H9 (cell line): ENCODE results near the gene DNAAF5. TPM values are rescaled to one million over a fixed set of nuclear protein-coding genes. Genes with fewer than 3 reads are reported as not detected.

Experiments used
- DNase-seq: peaks from one replicate; pipeline ENCODE4 v3.0.0-alpha.2; 2017
- H2AFZ ChIP-seq: one replicate; pipeline ENCODE4 v1.6.1; 2013; ENCODE audit warnings: mild to moderate bottlenecking, low read length, control low read depth, moderate library complexity
- H2AK5ac ChIP-seq: 2 replicates; pipeline ENCODE4 v1.6.1; 2013; ENCODE audit warnings: low read length, control low read depth, mixed read lengths; ENCODE audit not compliant: insufficient read length
- H2BK120ac ChIP-seq: one replicate; pipeline ENCODE4 v1.6.1; 2013; ENCODE audit warnings: low read depth, mild to moderate bottlenecking, low read length, control low read depth, inconsistent platforms; ENCODE audit not compliant: poor library complexity, severe bottlenecking
- H2BK12ac ChIP-seq: 2 replicates; pipeline ENCODE4 v1.6.1; 2013; ENCODE audit warnings: low read length, control low read depth, mixed read lengths, low read depth; ENCODE audit not compliant: insufficient read length
- H2BK15ac ChIP-seq: 2 replicates; pipeline ENCODE4 v1.6.1; 2013; ENCODE audit warnings: low read depth, low read length, control low read depth
- H2BK20ac ChIP-seq: one replicate; pipeline ENCODE4 v1.6.1; 2013; ENCODE audit warnings: low read depth, mild to moderate bottlenecking, low read length, control low read depth, inconsistent platforms; ENCODE audit not compliant: poor library complexity, severe bottlenecking
- H2BK5ac ChIP-seq: 2 replicates; pipeline ENCODE4 v1.6.1; 2013; ENCODE audit warnings: low read length, control low read depth, mixed read lengths; ENCODE audit not compliant: insufficient read length
- H3K14ac ChIP-seq: 2 replicates; pipeline ENCODE4 v1.6.1; 2013; ENCODE audit warnings: low read length, control low read depth; ENCODE audit not compliant: insufficient read depth
- H3K18ac ChIP-seq: 2 replicates; pipeline ENCODE4 v1.6.1; 2013; ENCODE audit warnings: low read depth, mild to moderate bottlenecking, mixed read lengths, low read length, control low read depth; ENCODE audit not compliant: insufficient read length
- H3K23ac ChIP-seq: 2 replicates; pipeline ENCODE4 v1.6.1; 2013; ENCODE audit warnings: low read length, control low read depth, mixed read lengths, low read depth; ENCODE audit not compliant: insufficient read length
- H3K23me2 ChIP-seq: 2 replicates; pipeline ENCODE4 v1.6.1; 2013; ENCODE audit warnings: low read depth, mild to moderate bottlenecking, mixed read lengths, low read length, control low read depth; ENCODE audit not compliant: insufficient read length, poor library complexity, severe bottlenecking
- H3K27ac ChIP-seq: 2 replicates; pipeline ENCODE4 v1.5.1; 2013; ENCODE audit warnings: low read length, control low read depth, mixed read lengths, low read depth; ENCODE audit not compliant: insufficient read length
- H3K27me3 ChIP-seq: 2 replicates; pipeline ENCODE4 v1.6.1; 2013; ENCODE audit warnings: low read length, control low read depth, inconsistent platforms; ENCODE audit not compliant: insufficient read depth
- H3K4ac ChIP-seq: 2 replicates; pipeline ENCODE4 v1.6.1; 2013; ENCODE audit warnings: low read depth, mild to moderate bottlenecking, control low read depth, inconsistent platforms, low read length, moderate library complexity
- H3K4me1 ChIP-seq: 2 replicates; pipeline ENCODE4 v1.6.1; 2013; ENCODE audit warnings: low read length, control low read depth, inconsistent platforms; ENCODE audit not compliant: insufficient read depth
- H3K4me2 ChIP-seq: 2 replicates; pipeline ENCODE4 v1.6.1; 2013; ENCODE audit warnings: low read length, control low read depth, mixed read lengths; ENCODE audit not compliant: insufficient read length, insufficient read depth
- H3K56ac ChIP-seq: 2 replicates; pipeline ENCODE4 v1.6.1; 2013; ENCODE audit warnings: low read depth, mild to moderate bottlenecking, mixed read lengths, low read length, control low read depth; ENCODE audit not compliant: insufficient read length
- H3K79me1 ChIP-seq: 2 replicates; pipeline ENCODE4 v1.6.1; 2013; ENCODE audit warnings: low read depth, mild to moderate bottlenecking, moderate library complexity, low read length, control low read depth, inconsistent platforms; ENCODE audit not compliant: insufficient read depth, poor library complexity, severe bottlenecking
- H3K79me2 ChIP-seq: 2 replicates; pipeline ENCODE4 v1.6.1; 2013; ENCODE audit warnings: low read length, control low read depth, inconsistent platforms; ENCODE audit not compliant: insufficient read depth
- H3K9ac ChIP-seq: 2 replicates; pipeline ENCODE4 v1.6.1; 2013; ENCODE audit warnings: low read length, control low read depth, mixed read lengths; ENCODE audit not compliant: insufficient read length; ENCODE audit errors: extremely low read depth
- H3K9me3 ChIP-seq: one replicate; pipeline ENCODE4 v1.6.1; 2013; ENCODE audit warnings: low read depth, low read length, inconsistent platforms; ENCODE audit not compliant: control insufficient read depth
- H3T11ph ChIP-seq: one replicate; pipeline ENCODE4 v1.6.1; 2013; ENCODE audit warnings: mild to moderate bottlenecking, low read length, control low read depth, inconsistent platforms
- H4K20me1 ChIP-seq: one replicate; pipeline ENCODE4 v1.6.1; 2013; ENCODE audit not compliant: control insufficient read depth, insufficient read length, insufficient read depth
- H4K5ac ChIP-seq: 2 replicates; pipeline ENCODE4 v1.6.1; 2013; ENCODE audit warnings: low read depth, mild to moderate bottlenecking, mixed read lengths, low read length, control low read depth; ENCODE audit not compliant: insufficient read length
- H4K8ac ChIP-seq: replicated peaks from 2 replicates; pipeline ENCODE4 v1.6.1; 2013; ENCODE audit warnings: low read length, control low read depth, mixed read lengths, low read depth; ENCODE audit not compliant: insufficient read length
- H4K91ac ChIP-seq: 2 replicates; pipeline ENCODE4 v1.6.1; 2013; ENCODE audit warnings: low read depth, mild to moderate bottlenecking, moderate library complexity, mixed read lengths, low read length, control low read depth; ENCODE audit not compliant: insufficient read length
- H3K27ac Mint-ChIP-seq, 3 experiments: 2 replicates in 2 of 3; 3 replicates in 1 of 3; pipeline ENCODE4 v1.8.0; 2020 to 2021; ENCODE audit warnings: mixed read lengths in 3 of 3, mild to moderate bottlenecking in 1 of 3, moderate library complexity in 1 of 3
- H3K27me3 Mint-ChIP-seq: 2 replicates; pipeline ENCODE4 v1.8.0; 2021; ENCODE audit warnings: low read depth, mild to moderate bottlenecking, moderate library complexity, mixed read lengths
- H3K36me3 Mint-ChIP-seq, 3 experiments: 2 replicates in 2 of 3; 3 replicates in 1 of 3; pipeline ENCODE4 v1.8.0; 2020 to 2021; ENCODE audit warnings: low read depth in 3 of 3, mixed read lengths in 3 of 3; ENCODE audit not compliant: insufficient read depth in 1 of 3
- H3K4me1 Mint-ChIP-seq, 2 experiments: 2 replicates each; pipeline ENCODE4 v1.8.0; 2020; ENCODE audit warnings: mixed read lengths in 2 of 2
- H3K4me3 Mint-ChIP-seq, 2 experiments: 2 replicates in 1 of 2; 3 replicates in 1 of 2; pipeline ENCODE4 v1.8.0; 2020 to 2021; ENCODE audit warnings: mild to moderate bottlenecking in 2 of 2, mixed read lengths in 2 of 2, moderate library complexity in 1 of 2
- H3K9me3 Mint-ChIP-seq, 2 experiments: 2 replicates in 1 of 2; 3 replicates in 1 of 2; pipeline ENCODE4 v1.8.0; 2020; ENCODE audit warnings: mild to moderate bottlenecking in 2 of 2, mixed read lengths in 2 of 2, moderate library complexity in 1 of 2
- CTCF ChIP-seq: fragments of 200-600 bp; sonication (generic); conservative IDR thresholded peaks from 3 replicates; pipeline ENCODE4 v1.8.0; 2021; ENCODE audit warnings: antibody characterized with exemption, mild to moderate bottlenecking
- WGBS: extraction: QIAGEN DNeasy Blood & Tissue Kit; methylation state at CpG from one replicate; pipeline ENCODE4 v1.1.7; 2013; ENCODE audit warnings: missing lambda C conversion rate, low lambda C conversion rate, mixed read lengths; ENCODE audit not compliant: insufficient read length; ENCODE audit errors: extremely low coverage; 5-methylcytosine and 5-hydroxymethylcytosine counted together
- total RNA-seq: library from RNA; stranded (reverse); gene quantifications from 2 replicates; pipeline ENCODE4 v1.2.1, GENCODE V29; 2021

DNAAF5 gene
- total RNA-seq, 1 experiment from 2014 or later = 43.5 TPM

GRCh38 chr7:772861-773621, 46.5 kb downstream of the DNAAF5 start:
- H3K27me3 Mint-ChIP-seq = no peaks in the 10 kb centered on the region
- H3K4me1 Mint-ChIP-seq = no peaks in the 10 kb centered on the region
- no peak overlapping the region for H3K4ac ChIP-seq
- no peak overlapping the region for H3T11ph ChIP-seq
- no peak overlapping the region for H2BK15ac ChIP-seq
- H3K18ac ChIP-seq = no peak overlapping the region
- WGBS = no CpG with 5 or more reads among the region's 32 CpGs
- no peaks in the 10 kb centered on the region for H3K9me3 ChIP-seq
- no peaks in the 10 kb centered on the region for H3K79me1 ChIP-seq
- H3K56ac ChIP-seq = no peak overlapping the region
- H2BK20ac ChIP-seq = no peak overlapping the region
- H3K27me3 ChIP-seq = no peaks in the 10 kb centered on the region
- no peak for DNase-seq
- no peak overlapping the region for H3K27ac Mint-ChIP-seq
- no peak overlapping the region for H3K27ac ChIP-seq
- no peak overlapping the region for H2AFZ ChIP-seq
- peaks cover 17 to 36% (median 32%) of the 10 kb centered on the region in 3 experiments for H3K36me3 Mint-ChIP-seq
- H3K23ac ChIP-seq = no peak overlapping the region
- H3K9ac ChIP-seq = no peak overlapping the region
- H3K4me3 Mint-ChIP-seq = no peak overlapping the region
- no peaks in the 10 kb centered on the region for H3K4me1 ChIP-seq
- H3K23me2 ChIP-seq = no peaks in the 10 kb centered on the region
- no peak overlapping the region for H3K4me2 ChIP-seq
- TF ChIP-seq CTCF = no peak
- no peaks in the 10 kb centered on the region for H3K9me3 Mint-ChIP-seq
- H2BK120ac ChIP-seq = no peak overlapping the region
- H2BK12ac ChIP-seq = no peak overlapping the region
- no peaks in the 10 kb centered on the region for H4K20me1 ChIP-seq
- H4K5ac ChIP-seq = no peak overlapping the region
- H3K79me2 ChIP-seq = no peaks in the 10 kb centered on the region
- no peak overlapping the region for H3K14ac ChIP-seq
- H2BK5ac ChIP-seq = no peak overlapping the region
- no peak overlapping the region for H2AK5ac ChIP-seq
- H4K91ac ChIP-seq = no peak overlapping the region
- H4K8ac ChIP-seq = no peak overlapping the region
